HepG2 (cell line): ENCODE results near the gene SNX27. TPM values are rescaled to one million over a fixed set of nuclear protein-coding genes. Genes with fewer than 3 reads are reported as not detected.

Experiments
- ATAC-seq: fragments of 200-7000 bp; cut with Tn5 transposase; 3 replicates; pipeline ENCODE4 v1.9.1; 2020; ENCODE audit warnings: mild to moderate bottlenecking, moderate library complexity
- BruUV-seq: library from RNA; stranded (reverse); fragments of 400-500 nt; replicated peaks from 2 replicates; lab custom pipeline; 2021; lab: Mats Ljungman, UMichigan
- CTCF ChIA-PET: fragments of 300-600 bp; formaldehyde crosslinking; extraction: SDS; loops from one replicate; lab custom pipeline; 2021; ENCODE audit warnings: low total read pairs, inconsistent platforms, low intra/inter-chr PET ratio; lab: Yijun Ruan, JAX
- POLR2A ChIA-PET: fragments of 350-600 bp; sonication (Branson Sonifier 250); formaldehyde crosslinking; loops from one replicate; lab custom pipeline; 2020; ENCODE audit warnings: antibody characterized with exemption, inconsistent platforms; lab: Yijun Ruan, JAX
- DNase-seq: peaks from one replicate; pipeline ENCODE4 v3.0.0-alpha.2; 2015; ENCODE audit warnings: low spot score
- FAIRE-seq: peaks from 3 replicates; lab custom pipeline; 2011; peaks lifted over from hg19 to GRCh38; lab: Jason Lieb, UNC
- H2AFZ ChIP-seq: one replicate; pipeline ENCODE4 v1.6.1; 2011; ENCODE audit warnings: low read length, inconsistent platforms
- H3K27ac ChIP-seq: fragments of 300-600 bp; 3 replicates; pipeline ENCODE4 v1.8.0; 2011; ENCODE audit warnings: mixed run types, mild to moderate bottlenecking, mixed read lengths, low read length, inconsistent platforms; ENCODE audit not compliant: insufficient read depth; ENCODE audit errors: extremely low read length
- H3K27me3 ChIP-seq, 2 experiments: fragments of 200-600 bp in 1 of 2; 2 replicates in 1 of 2; 3 replicates in 1 of 2; pipeline versions ENCODE4 v1.6.0 to v1.8.0; 2011; ENCODE audit warnings: low read length in 2 of 2, mild to moderate bottlenecking in 2 of 2, moderate library complexity in 2 of 2, inconsistent platforms in 1 of 2; ENCODE audit not compliant: insufficient read depth in 2 of 2, control insufficient read depth in 1 of 2
- H3K36me3 ChIP-seq, 2 experiments: fragments of 200-600 bp in 1 of 2; replicated peaks in 1 of 2; 2 replicates in 1 of 2; 3 replicates in 1 of 2; pipeline versions ENCODE4 v1.5.1 to v1.8.0; 2011; ENCODE audit warnings: low read length in 2 of 2, inconsistent platforms in 1 of 2; ENCODE audit not compliant: insufficient read depth in 2 of 2, control insufficient read depth in 1 of 2
- H3K4me1 ChIP-seq: 2 replicates; pipeline ENCODE4 v1.5.1; 2012; ENCODE audit warnings: low read length, inconsistent platforms; ENCODE audit not compliant: insufficient read depth
- H3K4me2 ChIP-seq: 2 replicates; pipeline ENCODE4 v1.6.0; 2011; ENCODE audit warnings: low read depth, low read length, inconsistent platforms
- H3K4me3 ChIP-seq, 3 experiments: fragments of 200-600 bp in 1 of 3; sonication (generic), shearing (Covaris generic) in 1 of 3; replicated peaks in 1 of 3; 2 replicates each; pipeline ENCODE4 v1.5.1; 2011 to 2016; ENCODE audit warnings: low read length in 3 of 3, inconsistent platforms in 2 of 3, low read depth in 2 of 3, mild to moderate bottlenecking in 2 of 3, control low read depth in 1 of 3, mixed read lengths in 1 of 3; ENCODE audit not compliant: insufficient read depth in 1 of 3
- H3K79me2 ChIP-seq: one replicate; pipeline ENCODE4 v1.6.1; 2011; ENCODE audit warnings: low read length, inconsistent platforms; ENCODE audit not compliant: insufficient read depth
- H3K9ac ChIP-seq: 2 replicates; pipeline ENCODE4 v1.6.0; 2011; ENCODE audit warnings: mild to moderate bottlenecking, low read depth, low read length, inconsistent platforms; ENCODE audit not compliant: insufficient read depth
- H3K9me3 ChIP-seq: 2 replicates; pipeline ENCODE4 v1.5.1; 2012; ENCODE audit warnings: mild to moderate bottlenecking, low read length
- H4K20me1 ChIP-seq: 2 replicates; pipeline ENCODE4 v1.6.0; 2011; ENCODE audit warnings: inconsistent platforms, mild to moderate bottlenecking, low read length, moderate library complexity; ENCODE audit not compliant: insufficient read depth
- JDP2 ChIP-seq: sonication (generic); formaldehyde crosslinking; IDR thresholded peaks from 2 replicates; pipeline ENCODE4 v1.8.1; 2022; ENCODE audit warnings: missing genetic modification reagents, borderline replicate concordance
- NBN ChIP-seq: fragments of 450-650 bp; conservative IDR thresholded peaks from 2 replicates; pipeline ENCODE4 v1.6.1; 2017
- SALL2 ChIP-seq: sonication (generic); formaldehyde crosslinking; IDR thresholded peaks from 2 replicates; pipeline ENCODE4 v1.8.1; 2023; ENCODE audit warnings: mild to moderate bottlenecking, missing genetic modification reagents, inconsistent platforms
- SRY ChIP-seq: sonication (generic); formaldehyde crosslinking; IDR thresholded peaks from 2 replicates; pipeline ENCODE4 v1.8.0; 2022; ENCODE audit warnings: mild to moderate bottlenecking, missing genetic modification reagents
- TFE3 ChIP-seq: IDR thresholded peaks from 2 replicates; pipeline ENCODE4 v1.6.1; 2016
- ZNF3 ChIP-seq: IDR thresholded peaks from 2 replicates; pipeline ENCODE4 v1.7.0; 2017; ENCODE audit warnings: inconsistent platforms
- ZSCAN20 ChIP-seq: sonication (generic); formaldehyde crosslinking; IDR thresholded peaks from 2 replicates; pipeline ENCODE4 v1.4.0; 2020; ENCODE audit warnings: missing genetic modification reagents, mild to moderate bottlenecking, borderline replicate concordance
- WGBS: methylation state at CpG from one replicate; pipeline ENCODE4 v1.1.6; 2017; ENCODE audit warnings: low lambda C conversion rate; 5-methylcytosine and 5-hydroxymethylcytosine counted together
- in situ Hi-C: cut with HindIII; loops from 2 replicates; pipeline ENCODE4 v1.10.0; 2017; ENCODE audit warnings: low pct_unique_long_range_greater_than_20kb; ENCODE audit not compliant: extremely low pct_ligation_motif_present
- intact Hi-C: fragments of 100-400 bp; cut with micrococcal nuclease; formaldehyde crosslinking; loops from one replicate; pipeline ENCODE4 v1.10.0; 2022; ENCODE audit not compliant: unreplicated experiment
- polyA plus RNA-seq, 8 experiments: library from polyadenylated mRNA; depleted of rRNA in 3 of 8; stranded (reverse) in 7 of 8; unstranded in 1 of 8; fragments of >200 nt; fragmentation: Illumina TruSeq in 4 of 8; extraction: Trizol in 4 of 8; gene quantifications; 2 replicates each; pipeline versions ENCODE4 v1.2.1 to v1.2.3, GENCODE V29; 2011 to 2016; ENCODE audit warnings: low read depth in 4 of 8, missing spikeins in 1 of 8, mixed read lengths in 1 of 8; ENCODE audit not compliant: insufficient read depth in 1 of 8
- total RNA-seq, 5 experiments: library from RNA; depleted of rRNA; stranded (reverse); fragments of >200 nt; fragmentation: Illumina TruSeq; extraction: Trizol; gene quantifications; 2 replicates each; pipeline ENCODE4 v1.2.3, GENCODE V29; 2016; ENCODE audit warnings: low read depth in 1 of 5
- TF ChIP-seq, protein P1 (sequence below): sonication (generic); formaldehyde crosslinking; IDR thresholded peaks from 2 replicates; pipeline ENCODE4 v1.4.0; 2020; ENCODE audit warnings: mild to moderate bottlenecking, low read depth, missing genetic modification reagents

The SNX27 gene
- total and polyA plus RNA-seq, 2 of the 13 experiments (the other 11 are each of a cell fraction or from before 2014, with no cell fraction given) = 14.4 to 17.8 TPM

DNA sequence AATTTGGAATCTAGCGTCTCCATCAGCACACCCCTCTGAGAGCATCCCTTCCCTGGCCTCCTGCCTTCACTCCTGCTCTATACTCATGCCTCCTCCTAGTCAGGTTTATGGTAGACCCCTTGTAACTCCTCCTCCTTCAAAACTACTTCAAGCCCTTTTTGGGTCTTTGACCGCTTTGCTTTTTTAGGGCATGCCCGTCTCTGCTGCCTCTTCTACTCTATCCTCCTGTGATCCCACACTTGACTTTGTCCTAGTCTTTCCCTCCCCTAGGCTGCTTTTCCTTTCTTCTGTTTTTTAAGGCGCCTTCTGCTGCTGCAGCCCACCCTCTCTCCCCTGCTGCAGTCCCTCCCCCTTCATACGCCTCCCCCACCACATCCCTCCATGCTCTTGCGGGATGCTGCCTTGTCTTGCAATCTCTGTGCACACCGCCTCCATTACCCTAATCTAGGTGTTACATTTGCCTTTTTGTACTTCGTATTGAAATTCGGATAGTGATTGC, 1.5 kb downstream of the SNX27 start:
- ATAC-seq = no peak
- TF ChIP-seq ZNF3 (no peak), JDP2 (CRISPR knock-in tag) (no peak), TFE3 (CRISPR knock-in tag) (no peak), SALL2 (CRISPR knock-in tag) (no peak), NBN (no peak), SRY (CRISPR knock-in tag) (no peak), ZSCAN20 (CRISPR knock-in tag) (no peak)
- TF ChIP-seq, protein P1, sequence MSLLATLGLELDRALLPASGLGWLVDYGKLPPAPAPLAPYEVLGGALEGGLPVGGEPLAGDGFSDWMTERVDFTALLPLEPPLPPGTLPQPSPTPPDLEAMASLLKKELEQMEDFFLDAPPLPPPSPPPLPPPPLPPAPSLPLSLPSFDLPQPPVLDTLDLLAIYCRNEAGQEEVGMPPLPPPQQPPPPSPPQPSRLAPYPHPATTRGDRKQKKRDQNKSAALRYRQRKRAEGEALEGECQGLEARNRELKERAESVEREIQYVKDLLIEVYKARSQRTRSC (CRISPR knock-in tag) = no peak
- no peak for DNase-seq
- ChIA-PET POLR2A (no interaction called here), CTCF (no interaction called here)
- Histone ChIP-seq H3K36me3 (no peaks in the 10 kb centered on the region), H3K4me2 (peak overlapping the region; percentile 80), H3K4me1 (peaks cover 61% of the 10 kb centered on the region), H3K9ac (peak overlapping the region; percentile 82; the same call in 1 of the 2 replicates), H4K20me1 (no peaks in the 10 kb centered on the region), H3K9me3 (no peaks in the 10 kb centered on the region), H3K4me3 (peak overlapping the region; percentile 86 to 99 (median 91)), H3K27me3 (no peaks in the 10 kb centered on the region), H3K79me2 (peaks cover 25% of the 10 kb centered on the region), H3K27ac (no peak overlapping the region), H2AFZ (no peak overlapping the region)
- BruUV-seq = no TSS peak
- intact Hi-C loops (no loop called here), in situ Hi-C loops (no loop called here)
- no peak for FAIRE-seq
- 92% methylated on average over 9 of the region's 9 CpGs for WGBS
